ENCODE results near the gene ZPR1. TPM values are rescaled to one million over a fixed set of nuclear protein-coding genes. Genes with fewer than 3 reads are reported as not detected.

Gene ZPR1
- total RNA-seq, 1 experiment from 2014 or later = 29.6 TPM

GRCh38 chr11:116730241-116730561, 57.6 kb downstream of the ZPR1 start:
- Histone ChIP-seq H3K27ac (no peak overlapping the region), H3K4me1 (replicated peaks; ENCODE audit: insufficient read depth) (no peaks in the 10 kb centered on the region), H3K4me2 (no peak overlapping the region), H3F3A (ENCODE audit: insufficient read depth, low read depth) (no peaks in the 10 kb centered on the region), H2AFZ (no peak overlapping the region), H3K4me3 (no peak overlapping the region), H3K79me2 (ENCODE audit: low read depth) (no peaks in the 10 kb centered on the region), H3K36me3 (ENCODE audit: low read depth) (no peaks in the 10 kb centered on the region), H3K9me3 (ENCODE audit: insufficient read depth, low read depth) (no peaks in the 10 kb centered on the region), H4K20me1 (ENCODE audit: insufficient read depth) (0 out of 2 replicates have a peak, but pooled peaks cover 3% of the 10 kb centered on the region), H3K9me2 (ENCODE audit: insufficient read depth) (no peaks in the 10 kb centered on the region), H3K27me3 (ENCODE audit: insufficient read depth, low read depth) (peaks cover 69% of the 10 kb centered on the region)
- intact Hi-C loops (cut with micrococcal nuclease; ENCODE audit: unreplicated experiment) = loop anchor here (5.0 kb wide), 1 partner anchor 377 kb away; no protein-coding TSS in a partner anchor
- no peak for DNase-seq
- BruUV-seq (replicated peaks) = no TSS peak
- POLR2A ChIA-PET (ENCODE audit: unreplicated experiment) = no interaction called here
- CTCF ChIA-PET = no interaction called here
- TF ChIP-seq EZH2 (IDR thresholded peaks at IDR 0.05; ENCODE audit: low read depth) = no peak
- TF ChIP-seq CTCF (conservative IDR thresholded peaks at IDR 0.05) = no peak

GRCh38 chr11:116729501-116730240, 58.2 kb downstream of the ZPR1 start:
- Histone ChIP-seq H3K9me3 (ENCODE audit: insufficient read depth, low read depth) (no peaks in the 10 kb centered on the region), H3K4me2 (no peak overlapping the region), H3K27ac (no peak overlapping the region), H3F3A (ENCODE audit: insufficient read depth, low read depth) (no peaks in the 10 kb centered on the region), H4K20me1 (ENCODE audit: insufficient read depth) (0 out of 2 replicates have a peak, but pooled peaks cover 3% of the 10 kb centered on the region), H3K27me3 (ENCODE audit: insufficient read depth, low read depth) (peaks cover 75% of the 10 kb centered on the region), H3K9me2 (ENCODE audit: insufficient read depth) (no peaks in the 10 kb centered on the region), H3K4me3 (no peak overlapping the region), H2AFZ (no peak overlapping the region), H3K79me2 (ENCODE audit: low read depth) (no peaks in the 10 kb centered on the region), H3K4me1 (replicated peaks; ENCODE audit: insufficient read depth) (no peaks in the 10 kb centered on the region), H3K36me3 (ENCODE audit: low read depth) (no peaks in the 10 kb centered on the region)
- no peak for DNase-seq
- POLR2A ChIA-PET (ENCODE audit: unreplicated experiment) = no interaction called here
- no peak for TF ChIP-seq CTCF (conservative IDR thresholded peaks at IDR 0.05)
- no peak for TF ChIP-seq EZH2 (IDR thresholded peaks at IDR 0.05; ENCODE audit: low read depth)
- BruUV-seq (replicated peaks) = no TSS peak
- CTCF ChIA-PET = no interaction called here
- intact Hi-C loops (cut with micrococcal nuclease; ENCODE audit: unreplicated experiment) = loop anchor here (5.0 kb wide), 1 partner anchor 378 kb away; no protein-coding TSS in a partner anchor

DNA sequence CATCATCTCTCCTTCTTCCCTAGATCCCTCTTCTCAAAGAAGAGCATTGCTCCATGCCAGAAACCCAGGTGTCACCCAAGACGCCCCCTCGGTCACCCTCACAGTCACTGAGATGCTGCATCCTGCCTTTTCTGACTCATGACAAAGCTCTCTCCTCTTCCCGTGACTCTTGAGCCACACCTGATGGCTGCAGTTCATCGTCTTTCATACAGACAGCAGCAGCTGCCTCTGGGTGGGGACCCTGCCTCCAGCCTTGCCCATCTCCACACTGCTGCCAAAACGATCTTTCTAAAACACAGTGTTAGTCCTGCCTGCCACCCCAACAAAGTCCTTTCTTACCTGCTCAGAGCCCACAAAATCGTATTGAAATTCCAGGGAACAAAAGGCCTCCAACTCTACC, 59.8 kb downstream of the ZPR1 start:
- no TSS peak for BruUV-seq (replicated peaks)
- Histone ChIP-seq H3K4me2 (no peak overlapping the region), H3F3A (ENCODE audit: insufficient read depth, low read depth) (no peaks in the 10 kb centered on the region), H3K27ac (no peak overlapping the region), H2AFZ (no peak overlapping the region), H3K79me2 (ENCODE audit: low read depth) (no peaks in the 10 kb centered on the region), H3K4me1 (replicated peaks; ENCODE audit: insufficient read depth) (no peaks in the 10 kb centered on the region), H3K4me3 (no peak overlapping the region), H3K9me2 (ENCODE audit: insufficient read depth) (no peaks in the 10 kb centered on the region), H3K36me3 (ENCODE audit: low read depth) (no peaks in the 10 kb centered on the region), H3K9me3 (ENCODE audit: insufficient read depth, low read depth) (no peaks in the 10 kb centered on the region), H4K20me1 (ENCODE audit: insufficient read depth) (0 out of 2 replicates have a peak, but pooled peaks cover 2% of the 10 kb centered on the region), H3K27me3 (ENCODE audit: insufficient read depth, low read depth) (peaks cover 92% of the 10 kb centered on the region)
- DNase-seq = no peak
- CTCF ChIA-PET = no interaction called here
- POLR2A ChIA-PET (ENCODE audit: unreplicated experiment) = no interaction called here
- intact Hi-C loops (cut with micrococcal nuclease; ENCODE audit: unreplicated experiment) = no loop called here
- no peak for TF ChIP-seq CTCF (conservative IDR thresholded peaks at IDR 0.05)
- no peak for TF ChIP-seq EZH2 (IDR thresholded peaks at IDR 0.05; ENCODE audit: low read depth)

Measured in PC-9 (cell line).